Fibroblast of skin of right biceps (primary cell): Measurements from ENCODE around the gene ATP5F1C.
A peak's percentile ranks its signal among the peaks of the same experiment; 100 is the strongest.
"Not testable (repeated sequence)": the region's sequence is repeated elsewhere in the genome, so short reads cannot be mapped to it uniquely, and the experiment has no call there.

Source experiments
- DNase-seq: peaks from one replicate; pipeline ENCODE4 v3.0.0-alpha.2; 2013

The ATP5F1C gene

GRCh38 chr10:7794251-7795026 lies 6.5 kb downstream of the ATP5F1C start:
- no peak for DNase-seq

GRCh38 chr10:7795605-7796004 lies 7.6 kb downstream of the ATP5F1C start:
- DNase-seq, result peak; percentile 14

GRCh38 chr10:7797582-7797981 lies 9.6 kb downstream of the ATP5F1C start:
- DNase-seq, result peak; percentile 92

GRCh38 chr10:7802606-7803005 lies 14.6 kb downstream of the ATP5F1C start:
- DNase-seq, result no peak

GRCh38 chr10:7804216-7804615 lies 16.2 kb downstream of the ATP5F1C start:
- no peak for DNase-seq

GRCh38 chr10:7804741-7805140 lies 16.8 kb downstream of the ATP5F1C start:
- DNase-seq, result no peak

GRCh38 chr10:7808686-7809267 lies 20.8 kb downstream of the ATP5F1C start:
- no peak for DNase-seq

- no peak for DNase-seq
These were observed 22.5 kb downstream of the ATP5F1C start for GRCh38 chr10:7810443-7810842.

- no peak for DNase-seq
These were observed 23.0 kb downstream of the ATP5F1C start for GRCh38 chr10:7811000-7811399.

- DNase-seq, result not testable (repeated sequence)
These were observed 23.8 kb downstream of the ATP5F1C start for GRCh38 chr10:7811743-7812142.

- DNase-seq, result no peak
These were observed 25.5 kb downstream of the ATP5F1C start for GRCh38 chr10:7813481-7813880.

- no peak for DNase-seq
These were observed 29.6 kb downstream of the ATP5F1C start for GRCh38 chr10:7817576-7817975.

- no peak for DNase-seq
These were observed 30.0 kb downstream of the ATP5F1C start for GRCh38 chr10:7817984-7818294.

- DNase-seq, result peak; percentile 86
These were observed 30.5 kb downstream of the ATP5F1C start, which contains the start of gene TAF3 for GRCh38 chr10:7818295-7819120. Gene TAF3 (plus strand): TSS chr10:7818505. CDS start chr10:7818710, 205 bp downstream.

GRCh38 chr10:7819121-7819460 lies 31.1 kb downstream of the ATP5F1C start:
- DNase-seq, result peak; percentile 50

GRCh38 chr10:7824251-7824650 lies 36.3 kb downstream of the ATP5F1C start:
- DNase-seq, result no peak

- peak; percentile 26 for DNase-seq
These were observed 39.0 kb downstream of the ATP5F1C start for GRCh38 chr10:7826971-7827370.

GRCh38 chr10:7829289-7829834 lies 41.4 kb downstream of the ATP5F1C start:
- no peak for DNase-seq

- peak; percentile 8 for DNase-seq
These were observed 44.1 kb downstream of the ATP5F1C start for GRCh38 chr10:7832060-7832459.

- no peak for DNase-seq
These were observed 45.2 kb downstream of the ATP5F1C start for GRCh38 chr10:7833210-7833609.

GRCh38 chr10:7834262-7834661 lies 46.3 kb downstream of the ATP5F1C start:
- no peak for DNase-seq

GRCh38 chr10:7836571-7836970 lies 48.6 kb downstream of the ATP5F1C start:
- no peak for DNase-seq

- peak; percentile 59 for DNase-seq
These were observed 58.6 kb downstream of the ATP5F1C start for GRCh38 chr10:7846591-7846990.
